ENCODE data around the gene ARHGAP15. TPM values are rescaled to one million over a fixed set of nuclear protein-coding genes. Genes with fewer than 3 reads are reported as not detected.

The ARHGAP15 gene
- total RNA-seq, 2 donors from 2014 or later, result 91.4 to 103 TPM

DNA sequence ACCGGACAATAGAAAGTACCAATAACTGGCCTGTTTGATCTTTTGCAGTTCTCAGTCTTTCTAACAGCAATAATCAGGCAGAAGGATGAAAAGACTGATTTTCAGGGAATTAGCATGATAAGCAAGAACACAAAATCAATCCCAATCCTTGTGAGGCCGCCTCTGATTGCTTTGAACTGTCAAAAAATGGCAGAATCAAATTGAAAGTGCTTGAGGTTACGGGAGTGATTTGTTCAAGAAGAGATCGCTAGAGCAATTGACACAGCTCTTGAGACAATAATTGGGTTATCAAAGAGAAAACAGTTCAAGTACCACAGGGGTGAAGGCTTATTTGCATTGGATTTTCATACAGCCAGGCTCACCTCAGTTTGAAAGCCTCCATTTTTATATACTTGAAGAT lies 663.4 kb downstream of the ARHGAP15 start:
- no peak for ATAC-seq
- no peak for DNase-seq (ENCODE audit: low spot score in 2 of 2)
- H3K36me3 Mint-ChIP-seq, result peaks cover 0 to 7% of the 10 kb centered on the region in 2 donors
- no peak overlapping the region for H3K27ac Mint-ChIP-seq
- peaks cover 0 to 4% of the 10 kb centered on the region in 2 donors for H3K9me3 Mint-ChIP-seq

GRCh38 chr2:143793381-143793780 lies 664.2 kb downstream of the ARHGAP15 start:
- peaks cover 0 to 4% of the 10 kb centered on the region in 2 donors for H3K36me3 Mint-ChIP-seq
- H3K27ac Mint-ChIP-seq, result no peak overlapping the region
- no peak for DNase-seq (ENCODE audit: low spot score in 2 of 2)
- H3K9me3 Mint-ChIP-seq, result peaks cover 0 to 2% of the 10 kb centered on the region in 2 donors
- ATAC-seq, result no peak

DNA sequence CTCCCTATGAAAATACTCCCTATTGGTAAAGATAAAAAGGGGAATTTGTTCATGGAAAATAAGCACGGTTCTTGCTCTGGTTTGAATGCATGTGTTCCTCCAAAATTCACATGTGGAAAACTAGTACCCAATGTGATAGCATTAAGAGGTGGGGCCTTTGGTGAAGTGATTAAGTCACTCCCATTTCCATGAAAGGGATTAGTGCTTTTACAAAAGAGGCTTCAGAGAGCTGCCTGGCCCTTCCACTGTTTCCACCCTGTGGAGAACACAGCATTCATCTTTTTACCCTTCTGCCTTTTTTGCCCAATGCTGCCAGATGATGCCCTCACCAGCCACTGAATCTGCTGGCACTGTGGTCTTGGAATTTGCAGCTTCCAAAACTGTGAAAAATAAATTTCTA lies 666.8 kb downstream of the ARHGAP15 start:
- H3K9me3 Mint-ChIP-seq, result no peaks in the 10 kb centered on the region
- no peaks in the 10 kb centered on the region for H3K36me3 Mint-ChIP-seq
- ATAC-seq (no peak), DNase-seq (ENCODE audit: low spot score in 2 of 2) (no peak)
- H3K27ac Mint-ChIP-seq, result no peak overlapping the region

GRCh38 chr2:143801561-143801960 lies 672.3 kb downstream of the ARHGAP15 start:
- Mint-ChIP-seq H3K36me3 (no peaks in the 10 kb centered on the region), H3K27ac (no peak overlapping the region), H3K9me3 (no peaks in the 10 kb centered on the region)
- no peak for ATAC-seq
- no peak for DNase-seq (ENCODE audit: low spot score in 2 of 2)

DNA sequence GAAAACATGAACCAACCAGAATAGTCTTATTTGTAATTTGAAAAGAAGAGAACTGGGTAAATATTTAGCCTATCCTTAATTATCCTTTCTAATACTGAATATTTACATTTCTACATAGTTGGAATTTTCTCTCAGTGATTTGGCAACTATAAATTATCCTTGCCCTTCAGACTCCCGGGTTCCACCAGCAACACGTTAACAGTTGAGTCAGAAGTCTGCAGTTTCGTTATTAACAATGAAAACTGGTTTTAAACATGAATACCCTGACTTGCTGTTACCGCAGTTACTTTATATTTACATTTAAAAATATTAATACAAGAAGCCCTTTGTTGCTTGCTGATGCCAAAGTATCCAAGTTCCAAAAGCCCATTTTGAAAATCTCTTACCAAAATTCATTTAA lies 673.0 kb downstream of the ARHGAP15 start:
- Mint-ChIP-seq H3K9me3 (no peaks in the 10 kb centered on the region), H3K36me3 (no peaks in the 10 kb centered on the region), H3K27ac (no peak overlapping the region)
- ATAC-seq (no peak), DNase-seq (ENCODE audit: low spot score in 2 of 2) (no peak)

DNA sequence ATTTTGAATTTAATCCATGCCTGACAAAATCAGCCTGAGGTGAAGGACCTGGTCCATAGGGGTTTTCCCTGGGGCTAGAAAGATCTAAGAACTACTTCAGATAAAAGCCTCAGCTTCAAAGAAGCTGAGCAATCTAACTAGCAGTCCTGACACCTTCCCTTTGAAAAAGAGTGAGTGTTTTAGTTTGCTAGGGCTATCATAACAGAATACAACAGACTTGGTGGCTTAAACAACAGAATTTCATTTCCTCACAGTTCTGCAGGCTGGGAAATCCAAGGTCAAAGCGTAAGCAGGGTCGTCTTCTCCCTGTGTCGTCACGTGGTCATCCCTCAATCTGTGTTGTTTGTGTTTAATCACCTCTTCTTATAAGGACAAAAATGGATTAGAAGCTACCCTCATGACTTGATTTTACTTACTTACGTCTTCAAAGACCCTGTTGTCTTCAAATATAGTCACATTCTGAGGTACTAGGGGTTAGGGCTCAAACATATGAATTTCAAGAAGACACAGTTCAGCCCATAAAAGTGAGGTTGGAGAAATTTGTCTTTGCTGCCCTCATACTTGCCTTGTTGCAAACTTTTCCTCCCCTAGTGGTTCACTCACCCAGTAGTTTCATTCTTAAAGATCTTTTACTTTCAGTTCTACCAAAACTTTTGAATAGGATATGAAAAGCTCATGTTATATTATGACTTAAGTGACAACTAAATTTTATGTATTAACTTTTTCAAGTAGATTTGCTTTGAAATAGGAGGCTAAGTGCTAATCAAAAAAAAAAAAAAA lies 673.8 kb downstream of the ARHGAP15 start:
- Mint-ChIP-seq H3K36me3 (no peaks in the 10 kb centered on the region), H3K9me3 (no peaks in the 10 kb centered on the region), H3K27ac (no peak overlapping the region)
- no peak for DNase-seq (ENCODE audit: low spot score in 2 of 2)
- ATAC-seq, result peak; percentile 59 to 85

- DNase-seq (ENCODE audit: low spot score in 2 of 2) (no peak), ATAC-seq (no peak)
- Mint-ChIP-seq H3K27ac (no peak overlapping the region), H3K9me3 (no peaks in the 10 kb centered on the region), H3K36me3 (no peaks in the 10 kb centered on the region)
Measured at GRCh38 chr2:143803936-143804335, 674.7 kb downstream of the ARHGAP15 start.

GRCh38 chr2:143805666-143806065 lies 676.4 kb downstream of the ARHGAP15 start:
- Mint-ChIP-seq H3K9me3 (no peaks in the 10 kb centered on the region), H3K36me3 (no peaks in the 10 kb centered on the region), H3K27ac (no peak overlapping the region)
- ATAC-seq (no peak), DNase-seq (ENCODE audit: low spot score in 2 of 2) (no peak)

GRCh38 chr2:143807192-143807591 lies 678.0 kb downstream of the ARHGAP15 start:
- Mint-ChIP-seq H3K9me3 (peaks cover 0 to 8% of the 10 kb centered on the region in 2 donors), H3K27ac (no peak overlapping the region), H3K36me3 (no peaks in the 10 kb centered on the region)
- DNase-seq (ENCODE audit: low spot score in 2 of 2), result no peak
- ATAC-seq, result no peak

- ATAC-seq (no peak), DNase-seq (ENCODE audit: low spot score in 2 of 2) (no peak)
- Mint-ChIP-seq H3K27ac (no peak overlapping the region), H3K36me3 (no peaks in the 10 kb centered on the region), H3K9me3 (peaks cover 0 to 12% of the 10 kb centered on the region in 2 donors)
Measured at GRCh38 chr2:143807671-143808070, 678.5 kb downstream of the ARHGAP15 start.

DNA sequence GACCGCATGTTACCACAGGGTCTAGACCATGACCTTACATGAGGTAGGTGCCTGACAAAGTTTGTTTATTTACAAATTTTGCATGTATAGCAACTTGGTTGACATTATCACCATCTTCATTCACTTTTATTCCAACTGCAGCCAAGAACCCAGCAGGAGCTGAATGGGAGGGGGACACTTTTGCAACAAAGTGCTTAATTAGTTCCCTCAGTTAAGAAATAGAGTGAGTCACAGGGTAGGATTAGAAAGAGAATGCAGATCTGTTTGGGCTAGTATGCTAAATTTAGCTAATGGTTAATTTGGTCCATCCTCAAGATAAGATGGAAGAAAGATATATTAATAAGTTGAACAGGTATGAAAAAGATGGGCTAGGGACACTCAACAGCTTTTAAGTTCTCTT lies 678.9 kb downstream of the ARHGAP15 start:
- H3K36me3 Mint-ChIP-seq, result no peaks in the 10 kb centered on the region
- DNase-seq (ENCODE audit: low spot score in 2 of 2), result no peak
- H3K27ac Mint-ChIP-seq, result no peak overlapping the region
- peaks cover 0 to 14% of the 10 kb centered on the region in 2 donors for H3K9me3 Mint-ChIP-seq
- ATAC-seq, result no peak

- DNase-seq (ENCODE audit: low spot score in 2 of 2) (no peak), ATAC-seq (no peak)
- H3K36me3 Mint-ChIP-seq, result no peaks in the 10 kb centered on the region
- H3K27ac Mint-ChIP-seq, result no peak overlapping the region
- H3K9me3 Mint-ChIP-seq, result peaks cover 0 to 14% of the 10 kb centered on the region in 2 donors
Measured at GRCh38 chr2:143815082-143815481, 685.9 kb downstream of the ARHGAP15 start.

- no peak for DNase-seq (ENCODE audit: low spot score in 2 of 2)
- Mint-ChIP-seq H3K9me3 (peaks cover 0 to 9% of the 10 kb centered on the region in 2 donors), H3K27ac (no peak overlapping the region), H3K36me3 (no peaks in the 10 kb centered on the region)
- no peak for ATAC-seq
Measured at GRCh38 chr2:143816916-143817315, 687.7 kb downstream of the ARHGAP15 start.

Data from activated naive CD4-positive, alpha-beta T cell treated with anti-CD3 and anti-CD28 coated beads, Interleukin-2, amount 50 U/mL, for 72 hours (primary cell).